Measurements from ENCODE around the gene MDGA2.
"Not testable (repeated sequence)": the region's sequence is repeated elsewhere in the genome, so short reads cannot be mapped to it uniquely, and the experiment has no call there.

The MDGA2 gene

DNA sequence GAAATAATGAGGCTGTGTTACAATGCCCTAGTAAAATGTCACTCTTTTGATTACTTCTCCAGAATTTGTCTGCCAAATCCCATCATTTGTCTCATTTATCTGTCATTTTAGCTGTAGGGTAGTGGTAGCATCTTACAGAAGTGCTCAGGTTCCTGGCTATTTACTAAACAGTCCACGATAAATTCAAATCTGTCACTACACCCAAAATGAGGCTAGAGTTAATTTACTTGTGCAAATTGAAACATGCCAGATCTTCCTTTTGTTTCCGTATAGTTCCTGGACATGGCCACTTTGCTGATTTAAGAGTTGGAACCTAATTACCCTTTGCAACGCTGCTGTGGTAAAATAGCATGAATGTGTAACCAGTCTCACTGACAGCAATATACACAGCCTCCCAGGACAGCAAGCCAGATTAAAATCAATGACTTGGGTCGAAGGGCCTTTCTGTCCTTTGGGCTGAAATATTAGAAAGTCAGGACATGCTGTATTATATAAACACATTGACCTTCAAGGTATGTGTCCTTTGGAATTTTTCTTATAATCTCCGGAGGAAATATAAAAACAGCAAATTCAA, 485.4 kb downstream of the MDGA2 start:
- Histone ChIP-seq H3K9me3 (ENCODE audit: control insufficient read depth, low read length) (no peaks in the 10 kb centered on the region), H3K4me3 (ENCODE audit: low read length) (no peak overlapping the region), H3K4me1 (ENCODE audit: control insufficient read depth, insufficient read depth, low read length) (peaks cover 12% of the 10 kb centered on the region), H3K9ac (ENCODE audit: low read length) (no peak overlapping the region), H3K27me3 (replicated peaks; ENCODE audit: control insufficient read depth, insufficient read depth, low read length) (no peaks in the 10 kb centered on the region), H3K36me3 (ENCODE audit: control insufficient read depth, insufficient read depth, low read length, severe bottlenecking) (no peaks in the 10 kb centered on the region)
- DNase-seq (ENCODE audit: low read depth): no peak

DNA sequence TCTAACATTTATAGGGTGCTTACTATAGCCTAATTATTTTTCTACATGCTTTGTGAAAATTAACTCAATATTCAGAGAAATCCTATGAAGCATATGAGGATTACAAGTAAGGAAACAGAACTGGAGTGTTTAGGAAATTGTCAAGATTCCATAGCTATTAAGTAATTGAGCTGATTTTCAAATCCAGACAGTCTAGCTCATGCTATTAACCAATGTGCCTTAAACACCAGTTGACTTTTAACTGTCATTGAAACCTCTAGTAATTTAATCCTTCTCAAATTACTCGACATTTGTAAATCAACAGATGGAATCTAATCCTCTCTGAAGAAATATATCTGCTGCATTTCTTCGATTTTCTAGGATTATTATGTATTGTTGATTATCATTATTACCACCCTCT, 488.9 kb downstream of the MDGA2 start:
- Histone ChIP-seq H3K4me1 (ENCODE audit: control insufficient read depth, insufficient read depth, low read length) (no peaks in the 10 kb centered on the region), H3K9ac (ENCODE audit: low read length) (no peak overlapping the region), H3K36me3 (ENCODE audit: control insufficient read depth, insufficient read depth, low read length, severe bottlenecking) (no peaks in the 10 kb centered on the region), H3K27me3 (replicated peaks; ENCODE audit: control insufficient read depth, insufficient read depth, low read length) (no peaks in the 10 kb centered on the region), H3K4me3 (ENCODE audit: low read length) (no peak overlapping the region), H3K9me3 (ENCODE audit: control insufficient read depth, low read length) (no peaks in the 10 kb centered on the region)
- no peak for DNase-seq (ENCODE audit: low read depth)

DNA sequence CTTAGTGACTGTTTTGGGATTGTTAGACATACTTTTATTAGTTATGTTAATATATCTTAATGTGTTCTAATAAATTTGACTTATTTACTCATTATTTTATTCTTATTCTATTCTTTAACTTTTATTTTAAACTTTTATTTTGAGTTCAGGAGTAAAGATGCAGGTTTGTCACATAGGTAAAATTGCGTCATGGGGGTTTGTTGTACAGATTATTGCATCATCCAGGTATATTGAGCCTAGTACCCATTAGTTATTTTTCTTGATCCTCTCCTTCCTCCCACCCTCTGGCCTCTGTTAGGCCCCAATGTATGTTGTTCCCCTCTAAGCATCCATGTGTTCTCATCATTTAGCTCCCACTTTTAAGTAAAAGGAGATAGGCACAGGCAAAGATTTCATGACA, 495.5 kb downstream of the MDGA2 start:
- no peaks in the 10 kb centered on the region for H3K27me3 ChIP-seq (replicated peaks; ENCODE audit: control insufficient read depth, insufficient read depth, low read length)
- H3K36me3 ChIP-seq (ENCODE audit: control insufficient read depth, insufficient read depth, low read length, severe bottlenecking): no peaks in the 10 kb centered on the region

DNA sequence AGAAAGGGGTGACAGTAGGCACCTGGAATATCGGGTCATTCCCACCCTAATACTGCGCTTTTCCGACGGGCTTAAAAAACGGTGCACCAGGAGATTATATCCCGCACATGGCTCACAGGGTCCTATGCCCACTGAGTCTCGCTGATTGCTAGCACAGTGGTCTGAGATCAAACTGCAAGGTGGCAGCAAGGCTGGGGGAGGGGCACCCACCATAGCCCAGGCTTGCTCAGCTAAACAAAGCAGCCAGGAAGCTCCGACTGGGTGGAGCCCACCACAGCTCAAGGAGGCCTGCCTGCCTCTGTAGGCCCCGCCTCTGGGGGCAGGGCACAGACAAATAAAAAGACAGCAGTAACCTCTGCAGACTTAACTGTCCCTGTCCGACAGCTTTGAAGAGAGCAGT, 503.5 kb downstream of the MDGA2 start:
- not testable (repeated sequence) for H3K9me3 ChIP-seq (ENCODE audit: control insufficient read depth, low read length); H3K27me3 ChIP-seq (replicated peaks; ENCODE audit: control insufficient read depth, insufficient read depth, low read length); H3K9ac ChIP-seq (ENCODE audit: low read length); H3K36me3 ChIP-seq (ENCODE audit: control insufficient read depth, insufficient read depth, low read length, severe bottlenecking); H3K4me3 ChIP-seq (ENCODE audit: low read length); H3K4me1 ChIP-seq (ENCODE audit: control insufficient read depth, insufficient read depth, low read length); DNase-seq (ENCODE audit: low read depth)

More for the DNA sequence above, 495.5 kb downstream of the MDGA2 start:
- H3K9me3 ChIP-seq (ENCODE audit: control insufficient read depth, low read length): no peaks in the 10 kb centered on the region
- no peak overlapping the region for H3K4me3 ChIP-seq (ENCODE audit: low read length)
- H3K9ac ChIP-seq (ENCODE audit: low read length): no peak overlapping the region
- H3K4me1 ChIP-seq (ENCODE audit: control insufficient read depth, insufficient read depth, low read length): no peaks in the 10 kb centered on the region
- no peak for DNase-seq (ENCODE audit: low read depth)

DNA sequence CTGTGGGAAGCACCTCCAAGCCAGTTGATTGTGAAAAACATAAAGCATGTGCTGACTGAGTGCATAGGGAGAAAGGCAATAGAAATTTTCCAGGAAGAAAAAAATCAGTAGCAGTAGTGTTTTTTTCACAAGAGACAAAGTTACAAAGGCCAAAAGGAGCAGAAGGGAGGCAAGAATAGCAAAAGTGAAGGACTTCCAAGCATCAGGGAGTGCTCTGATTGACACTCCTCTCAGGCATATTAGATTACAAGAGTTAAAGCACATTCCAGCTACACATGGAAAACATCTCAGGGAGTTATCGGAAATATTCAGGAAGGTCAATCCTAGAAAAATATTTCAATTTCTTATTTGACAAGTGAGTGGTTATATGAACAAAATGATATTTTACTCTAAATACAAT, 508.0 kb downstream of the MDGA2 start:
- Histone ChIP-seq H3K27me3 (replicated peaks; ENCODE audit: control insufficient read depth, insufficient read depth, low read length) (no peaks in the 10 kb centered on the region), H3K9me3 (ENCODE audit: control insufficient read depth, low read length) (no peaks in the 10 kb centered on the region), H3K4me3 (ENCODE audit: low read length) (no peak overlapping the region), H3K36me3 (ENCODE audit: control insufficient read depth, insufficient read depth, low read length, severe bottlenecking) (no peaks in the 10 kb centered on the region), H3K9ac (ENCODE audit: low read length) (no peak overlapping the region), H3K4me1 (ENCODE audit: control insufficient read depth, insufficient read depth, low read length) (no peaks in the 10 kb centered on the region)
- no peak for DNase-seq (ENCODE audit: low read depth)

DNA sequence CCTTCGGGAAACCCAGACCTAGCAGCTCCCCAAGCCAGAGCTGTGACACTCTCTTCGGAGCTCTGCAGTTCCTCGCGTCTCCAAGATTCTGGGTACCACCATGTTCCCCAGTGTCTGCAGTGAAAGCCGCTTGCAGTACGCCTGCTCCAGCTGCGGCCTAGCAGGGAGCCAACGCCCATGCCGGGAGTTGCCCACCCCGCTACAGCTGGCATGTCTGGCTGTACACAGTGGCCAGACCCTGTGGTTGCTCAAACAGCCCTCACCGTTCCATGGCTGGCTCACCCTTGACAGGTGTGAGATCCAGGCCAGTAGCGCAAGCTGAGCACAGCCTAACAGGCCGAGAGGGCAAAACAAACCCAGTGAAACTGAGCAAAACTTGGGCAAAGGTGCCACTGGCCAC, 520.0 kb downstream of the MDGA2 start:
- no peak overlapping the region for H3K9ac ChIP-seq (ENCODE audit: low read length)
- no peaks in the 10 kb centered on the region for H3K4me1 ChIP-seq (ENCODE audit: control insufficient read depth, insufficient read depth, low read length)
- H3K4me3 ChIP-seq (ENCODE audit: low read length): no peak overlapping the region
- no peak for DNase-seq (ENCODE audit: low read depth)
- H3K9me3 ChIP-seq (ENCODE audit: control insufficient read depth, low read length): no peaks in the 10 kb centered on the region
- no peaks in the 10 kb centered on the region for H3K27me3 ChIP-seq (replicated peaks; ENCODE audit: control insufficient read depth, insufficient read depth, low read length)
- no peaks in the 10 kb centered on the region for H3K36me3 ChIP-seq (ENCODE audit: control insufficient read depth, insufficient read depth, low read length, severe bottlenecking)

DNA sequence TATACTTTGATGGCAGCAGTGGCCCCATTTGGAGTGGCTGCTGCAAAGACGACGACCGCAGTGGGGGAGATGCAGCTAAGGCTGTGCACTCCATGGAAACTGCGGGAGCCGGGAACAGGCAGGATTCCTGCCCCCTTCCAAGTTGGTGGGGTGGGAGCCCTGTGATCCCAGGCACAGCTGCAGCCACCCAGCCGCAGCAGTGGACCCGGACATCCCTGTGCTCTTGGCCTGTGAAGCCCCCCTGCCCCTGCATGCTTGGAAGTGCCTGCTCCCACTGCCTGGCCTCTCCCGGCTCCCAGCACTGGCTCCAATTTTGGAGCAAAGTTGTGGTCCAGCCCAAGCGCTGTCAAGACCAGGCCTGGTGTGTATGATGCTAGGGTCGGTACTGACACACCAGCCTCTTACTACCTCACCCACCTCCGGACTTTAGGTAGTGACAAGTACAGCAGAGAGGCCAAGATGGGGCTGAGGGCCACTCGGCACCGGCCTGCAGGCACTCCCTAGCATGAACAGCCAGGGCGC, 521.1 kb downstream of the MDGA2 start:
- no peaks in the 10 kb centered on the region for H3K36me3 ChIP-seq (ENCODE audit: control insufficient read depth, insufficient read depth, low read length, severe bottlenecking)
- DNase-seq (ENCODE audit: low read depth): no peak
- H3K9ac ChIP-seq (ENCODE audit: low read length): no peak overlapping the region
- no peaks in the 10 kb centered on the region for H3K4me1 ChIP-seq (ENCODE audit: control insufficient read depth, insufficient read depth, low read length)
- H3K27me3 ChIP-seq (replicated peaks; ENCODE audit: control insufficient read depth, insufficient read depth, low read length): no peaks in the 10 kb centered on the region
- H3K4me3 ChIP-seq (ENCODE audit: low read length): no peak overlapping the region
- H3K9me3 ChIP-seq (ENCODE audit: control insufficient read depth, low read length): no peaks in the 10 kb centered on the region

DNA sequence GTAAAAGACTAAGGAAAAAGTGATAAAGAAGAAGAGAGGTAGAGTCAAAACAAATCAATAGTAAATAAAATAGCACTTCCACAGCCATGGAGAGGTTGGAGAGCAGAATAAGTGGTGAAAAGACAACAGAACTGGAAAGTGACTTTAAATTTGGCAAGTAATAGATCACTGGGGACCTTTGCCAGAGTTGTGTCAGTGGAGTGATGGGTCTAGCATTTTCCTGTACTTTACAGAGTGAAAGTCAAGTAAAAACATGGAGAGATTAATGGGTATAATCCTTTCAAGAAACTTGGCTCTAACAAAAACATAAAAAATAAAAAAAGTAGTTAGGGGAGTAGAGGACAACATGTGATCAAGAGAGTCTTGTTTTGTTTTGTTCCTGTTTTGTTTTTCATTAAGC, 521.7 kb downstream of the MDGA2 start:
- Histone ChIP-seq H3K9ac (ENCODE audit: low read length) (no peak overlapping the region), H3K27me3 (replicated peaks; ENCODE audit: control insufficient read depth, insufficient read depth, low read length) (no peaks in the 10 kb centered on the region), H3K36me3 (ENCODE audit: control insufficient read depth, insufficient read depth, low read length, severe bottlenecking) (no peaks in the 10 kb centered on the region), H3K4me1 (ENCODE audit: control insufficient read depth, insufficient read depth, low read length) (no peaks in the 10 kb centered on the region), H3K9me3 (ENCODE audit: control insufficient read depth, low read length) (no peaks in the 10 kb centered on the region), H3K4me3 (ENCODE audit: low read length) (no peak overlapping the region)
- DNase-seq (ENCODE audit: low read depth): no peak

DNA sequence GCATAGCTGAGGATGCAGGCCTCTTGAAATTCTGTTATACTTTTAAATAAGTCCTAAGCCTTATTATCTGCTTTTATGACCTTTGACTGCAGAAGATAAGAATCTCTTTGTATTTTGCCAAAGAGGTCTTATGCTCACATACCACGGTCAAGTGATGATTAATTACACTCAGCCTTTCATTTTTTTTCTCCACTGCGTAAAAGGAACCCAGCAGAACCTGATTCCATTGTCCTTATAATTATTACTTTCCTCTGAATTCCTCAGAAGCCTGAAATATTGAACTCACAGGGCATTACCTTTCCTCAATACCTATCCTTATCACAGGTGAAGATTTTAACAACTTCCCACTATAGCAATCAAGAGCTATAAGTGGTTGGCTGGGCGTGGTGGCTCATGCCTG, 525.1 kb downstream of the MDGA2 start:
- no peak overlapping the region for H3K4me3 ChIP-seq (ENCODE audit: low read length)
- H3K9ac ChIP-seq (ENCODE audit: low read length): no peak overlapping the region
- DNase-seq (ENCODE audit: low read depth): no peak
- no peaks in the 10 kb centered on the region for H3K9me3 ChIP-seq (ENCODE audit: control insufficient read depth, low read length)
- H3K36me3 ChIP-seq (ENCODE audit: control insufficient read depth, insufficient read depth, low read length, severe bottlenecking): no peaks in the 10 kb centered on the region
- H3K4me1 ChIP-seq (ENCODE audit: control insufficient read depth, insufficient read depth, low read length): no peaks in the 10 kb centered on the region
- no peaks in the 10 kb centered on the region for H3K27me3 ChIP-seq (replicated peaks; ENCODE audit: control insufficient read depth, insufficient read depth, low read length)

DNA sequence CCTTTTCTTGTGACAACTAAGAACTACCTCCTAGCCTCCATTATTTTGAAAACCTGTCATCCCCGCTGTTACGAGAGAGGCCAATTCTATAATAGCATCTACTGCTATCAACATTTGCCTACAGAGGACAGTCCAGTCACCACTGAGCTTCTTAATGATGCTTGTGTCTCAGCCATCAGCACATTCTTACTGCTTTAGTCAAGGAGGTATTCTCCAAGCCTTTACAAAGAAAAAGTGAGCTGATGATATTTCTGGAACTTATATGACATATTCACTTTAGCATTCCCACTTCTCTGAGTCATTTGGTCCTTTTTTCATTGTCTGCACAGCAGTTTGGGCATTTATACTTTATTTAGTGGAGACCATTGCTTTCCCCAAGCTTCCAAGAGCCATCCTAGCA, 526.1 kb downstream of the MDGA2 start:
- no peak for DNase-seq (ENCODE audit: low read depth)
- no peaks in the 10 kb centered on the region for H3K9me3 ChIP-seq (ENCODE audit: control insufficient read depth, low read length)
- H3K27me3 ChIP-seq (replicated peaks; ENCODE audit: control insufficient read depth, insufficient read depth, low read length): no peaks in the 10 kb centered on the region
- no peak overlapping the region for H3K9ac ChIP-seq (ENCODE audit: low read length)
- no peaks in the 10 kb centered on the region for H3K36me3 ChIP-seq (ENCODE audit: control insufficient read depth, insufficient read depth, low read length, severe bottlenecking)
- no peaks in the 10 kb centered on the region for H3K4me1 ChIP-seq (ENCODE audit: control insufficient read depth, insufficient read depth, low read length)
- H3K4me3 ChIP-seq (ENCODE audit: low read length): no peak overlapping the region

DNA sequence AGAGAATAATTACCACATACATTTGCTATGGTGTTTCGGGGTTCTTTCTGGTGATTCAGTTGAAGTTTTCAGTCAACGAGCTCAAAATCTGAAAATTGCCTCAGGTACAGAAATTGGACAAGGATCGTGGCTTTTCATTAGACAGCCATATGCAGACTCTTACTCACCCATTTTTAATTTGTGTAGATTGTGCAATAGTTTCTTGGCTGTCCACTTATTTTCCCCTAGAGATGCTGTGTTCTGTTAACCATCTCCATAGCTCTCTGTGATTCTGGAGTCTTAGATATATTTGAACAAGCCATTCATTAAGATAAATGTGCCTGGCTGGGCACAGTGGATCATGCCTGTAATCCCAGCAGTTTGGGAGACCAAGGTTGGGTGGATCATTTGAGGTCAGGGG, 526.7 kb downstream of the MDGA2 start:
- no peak for DNase-seq (ENCODE audit: low read depth)
- no peaks in the 10 kb centered on the region for H3K36me3 ChIP-seq (ENCODE audit: control insufficient read depth, insufficient read depth, low read length, severe bottlenecking)
- H3K9ac ChIP-seq (ENCODE audit: low read length): no peak overlapping the region
- no peak overlapping the region for H3K4me3 ChIP-seq (ENCODE audit: low read length)
- H3K27me3 ChIP-seq (replicated peaks; ENCODE audit: control insufficient read depth, insufficient read depth, low read length): no peaks in the 10 kb centered on the region
- H3K9me3 ChIP-seq (ENCODE audit: control insufficient read depth, low read length): no peaks in the 10 kb centered on the region
- H3K4me1 ChIP-seq (ENCODE audit: control insufficient read depth, insufficient read depth, low read length): no peaks in the 10 kb centered on the region

DNA sequence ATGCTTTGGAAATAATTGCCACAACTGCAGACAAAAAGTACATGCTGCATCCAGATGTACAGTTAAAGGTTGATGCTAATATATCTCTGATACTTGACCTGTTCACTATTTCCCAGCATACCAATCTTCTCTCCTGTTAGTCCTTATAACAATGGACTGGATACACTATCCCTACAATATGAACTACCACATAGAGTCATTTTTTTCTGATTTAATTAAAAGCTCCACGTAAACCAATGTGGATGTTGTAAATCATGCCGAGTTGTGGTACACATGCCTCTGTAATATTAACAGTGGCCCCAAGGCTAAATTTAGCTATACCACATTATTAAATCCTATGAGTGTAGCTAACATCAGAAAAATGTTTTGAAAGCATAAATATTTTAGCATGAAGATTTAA, 554.8 kb downstream of the MDGA2 start:
- no peak overlapping the region for H3K4me3 ChIP-seq (ENCODE audit: low read length)
- peaks cover 9% of the 10 kb centered on the region for H3K9me3 ChIP-seq (ENCODE audit: control insufficient read depth, low read length)
- no peak for DNase-seq (ENCODE audit: low read depth)
- no peaks in the 10 kb centered on the region for H3K27me3 ChIP-seq (replicated peaks; ENCODE audit: control insufficient read depth, insufficient read depth, low read length)
- H3K4me1 ChIP-seq (ENCODE audit: control insufficient read depth, insufficient read depth, low read length): no peaks in the 10 kb centered on the region
- no peak overlapping the region for H3K9ac ChIP-seq (ENCODE audit: low read length)
- no peaks in the 10 kb centered on the region for H3K36me3 ChIP-seq (ENCODE audit: control insufficient read depth, insufficient read depth, low read length, severe bottlenecking)
